SKM-1 treated with dmso at 0.1 percent for 144 hours (cell line): Measurements from ENCODE around the gene NFATC2.

ENCODE experiments used
- DNase-seq: peaks from one replicate; lab custom pipeline; 2025; ENCODE audit not compliant: unreplicated experiment; lab: John Stamatoyannopoulos, UW

The NFATC2 gene

GRCh38 chr20:51342510-51343236, 199.8 kb downstream of the NFATC2 start:
- DNase-seq: no peak

- no peak for DNase-seq
These were observed 200.9 kb downstream of the NFATC2 start for GRCh38 chr20:51341581-51341980.

- no peak for DNase-seq
These were observed 202.1 kb downstream of the NFATC2 start for GRCh38 chr20:51340451-51340840.

GRCh38 chr20:51339721-51340450, 202.6 kb downstream of the NFATC2 start:
- DNase-seq: no peak

- DNase-seq: no peak
These were observed 203.7 kb downstream of the NFATC2 start for GRCh38 chr20:51338692-51339440.

- no peak for DNase-seq
These were observed 205.3 kb downstream of the NFATC2 start for GRCh38 chr20:51337126-51337805.
